Smooth muscle cell (in vitro differentiated cells): ENCODE results near the gene CCDC85C. TPM values are rescaled to one million over a fixed set of nuclear protein-coding genes. Genes with fewer than 3 reads are reported as not detected.
A peak's percentile ranks its signal among the peaks of the same experiment; 100 is the strongest.

Experiments used
- DNase-seq: peaks from one replicate; lab custom pipeline; 2025; ENCODE audit not compliant: unreplicated experiment; lab: John Stamatoyannopoulos, UW
- H2AFZ ChIP-seq: fragments of 200-600 bp; sonication (generic); 2 replicates; pipeline ENCODE4 v1.6.0; 2016; ENCODE audit warnings: antibody characterized with exemption, low read depth, mild to moderate bottlenecking
- H3F3A ChIP-seq: fragments of 200-600 bp; sonication (generic); 2 replicates; pipeline ENCODE4 v1.6.0; 2017; ENCODE audit warnings: antibody characterized with exemption, low read depth
- H3K27ac ChIP-seq: fragments of 200-600 bp; sonication (generic); 2 replicates; pipeline ENCODE4 v1.5.1; 2016; ENCODE audit warnings: low read depth, mild to moderate bottlenecking
- H3K27me3 ChIP-seq: fragments of 200-600 bp; sonication (generic); 2 replicates; pipeline ENCODE4 v1.6.1; 2016; ENCODE audit warnings: low read depth, mild to moderate bottlenecking
- H3K36me3 ChIP-seq: fragments of 200-600 bp; sonication (generic); 2 replicates; pipeline ENCODE4 v1.5.1; 2016; ENCODE audit warnings: low read depth
- H3K4me1 ChIP-seq: fragments of 200-600 bp; sonication (generic); 2 replicates; pipeline ENCODE4 v1.5.1; 2016; ENCODE audit warnings: low read depth
- H3K4me2 ChIP-seq: fragments of 200-600 bp; sonication (generic); 2 replicates; pipeline ENCODE4 v1.6.0; 2016; ENCODE audit warnings: mild to moderate bottlenecking
- H3K4me3 ChIP-seq: fragments of 200-600 bp; sonication (generic); 2 replicates; pipeline ENCODE4 v1.5.1; 2016; ENCODE audit warnings: mild to moderate bottlenecking
- H3K79me2 ChIP-seq: fragments of 200-600 bp; sonication (generic); 2 replicates; pipeline ENCODE4 v1.6.0; 2016; ENCODE audit warnings: low read depth, mild to moderate bottlenecking
- H3K9ac ChIP-seq: fragments of 200-600 bp; sonication (generic); 2 replicates; pipeline ENCODE4 v1.6.0; 2016; ENCODE audit warnings: low read depth
- H3K9me3 ChIP-seq: fragments of 200-600 bp; sonication (generic); replicated peaks from 2 replicates; pipeline ENCODE4 v1.5.1; 2016; ENCODE audit warnings: low read depth
- H4K20me1 ChIP-seq: fragments of 200-600 bp; sonication (generic); 2 replicates; pipeline ENCODE4 v1.6.0; 2016; ENCODE audit warnings: low read depth
- CTCF ChIP-seq: fragments of 200-600 bp; sonication (generic); IDR thresholded peaks from 2 replicates; pipeline ENCODE4 v1.5.1; 2017; ENCODE audit warnings: borderline replicate concordance, mild to moderate bottlenecking, antibody characterized with exemption; ENCODE audit not compliant: insufficient read depth, poor library complexity, severe bottlenecking
- WGBS: methylation state at CpG from one replicate; pipeline ENCODE4 v1.1.7; 2016; ENCODE audit warnings: low lambda C conversion rate; 5-methylcytosine and 5-hydroxymethylcytosine counted together
- polyA plus RNA-seq: library from polyadenylated mRNA; unstranded; fragments of >200 nt; fragmentation: Nextera tagmentation; extraction: Ambion mirVana; gene quantifications from 2 replicates; pipeline ENCODE4 v1.2.1, GENCODE V29; 2016
- total RNA-seq: library from RNA; depleted of rRNA; stranded (reverse); fragments of >200 nt; gene quantifications from 2 replicates; pipeline ENCODE4 v1.2.3, GENCODE V29; 2014

The CCDC85C gene
- total and polyA plus RNA-seq, 2 experiments from 2014 or later: 4.0 to 6.5 TPM

GRCh38 chr14:99579903-99580571 is 24.0 kb downstream of the CCDC85C start:
- Histone ChIP-seq H3K4me3 (no peak overlapping the region), H3K9ac (peak overlapping the region; percentile 45), H3K27ac (peak overlapping the region; percentile 86)

GRCh38 chr14:99579120-99579836 is 24.7 kb downstream of the CCDC85C start:
- Histone ChIP-seq H3K9ac (peak overlapping the region; percentile 45), H3K9me3 (no peaks in the 10 kb centered on the region), H3K4me3 (no peak overlapping the region), H3K27ac (peak overlapping the region; percentile 86), H3K4me2 (peak overlapping the region; percentile 43), H4K20me1 (peaks cover 18% of the 10 kb centered on the region), H3K4me1 (peaks cover 41% of the 10 kb centered on the region), H3F3A (no peaks in the 10 kb centered on the region), H2AFZ (no peak overlapping the region), H3K27me3 (no peaks in the 10 kb centered on the region), H3K36me3 (no peaks in the 10 kb centered on the region), H3K79me2 (peaks cover 7% of the 10 kb centered on the region)
- TF ChIP-seq CTCF: no peak
- no peak for DNase-seq
- WGBS: 59% methylated on average over 10 of the region's 11 CpGs

More at GRCh38 chr14:99579903-99580571, 24.0 kb downstream of the CCDC85C start:
- no peak for DNase-seq
- Histone ChIP-seq H3K36me3 (no peaks in the 10 kb centered on the region), H3F3A (no peaks in the 10 kb centered on the region), H4K20me1 (peaks cover 11% of the 10 kb centered on the region), H2AFZ (no peak overlapping the region), H3K4me2 (peak overlapping the region; percentile 67), H3K4me1 (peaks cover 34% of the 10 kb centered on the region), H3K79me2 (peaks cover 7% of the 10 kb centered on the region), H3K9me3 (no peaks in the 10 kb centered on the region), H3K27me3 (no peaks in the 10 kb centered on the region)
- 27% methylated on average over 12 of the region's 14 CpGs for WGBS
- TF ChIP-seq CTCF: no peak

- no peak for TF ChIP-seq CTCF
- Histone ChIP-seq H3K9ac (no peak overlapping the region), H3K4me2 (no peak overlapping the region)
Observed at GRCh38 chr14:99578541-99579101, 25.4 kb downstream of the CCDC85C start.

More at GRCh38 chr14:99578541-99579101, 25.4 kb downstream of the CCDC85C start:
- no peaks in the 10 kb centered on the region for H3K27me3 ChIP-seq
- WGBS: 85% methylated on average over 12 of the region's 12 CpGs
- peaks cover 23% of the 10 kb centered on the region for H4K20me1 ChIP-seq
- H2AFZ ChIP-seq: no peak overlapping the region
- no peaks in the 10 kb centered on the region for H3K36me3 ChIP-seq
- H3K4me1 ChIP-seq: peaks cover 48% of the 10 kb centered on the region
- H3K9me3 ChIP-seq: no peaks in the 10 kb centered on the region
- H3K79me2 ChIP-seq: peaks cover 7% of the 10 kb centered on the region
- no peaks in the 10 kb centered on the region for H3F3A ChIP-seq
- no peak for DNase-seq
- peak overlapping the region; percentile 86 for H3K27ac ChIP-seq
- no peak overlapping the region for H3K4me3 ChIP-seq
